Ovary (tissue), 3 donors: ENCODE measurements around the gene C1orf116.
A peak's percentile ranks its signal among the peaks of the same experiment; 100 is the strongest.

Experiments used
- EP300 ChIP-seq: sonication (generic); formaldehyde crosslinking; IDR thresholded peaks from one replicate; pipeline ENCODE4 v1.6.1; 2017; ENCODE audit warnings: antibody characterized with exemption
- POLR2A ChIP-seq: fragments of 450-650 bp; IDR thresholded peaks from one replicate; pipeline ENCODE4 v1.6.1; 2017; ENCODE audit warnings: antibody characterized with exemption, mild to moderate bottlenecking, moderate library complexity
- TF ChIP-seq, protein P1 (sequence below), 3 donors: fragments of 450-650 bp in 2 of 3; fragments of 200-600 bp in 1 of 3; IDR thresholded peaks; one replicate each; pipeline versions ENCODE4 v1.5.1 to v1.8.0; 2016 to 2022; ENCODE audit warnings: antibody characterized with exemption in 3 of 3, mild to moderate bottlenecking in 1 of 3
- donor health status: DM: no; HTN: no; CAD: no.

DNA sequence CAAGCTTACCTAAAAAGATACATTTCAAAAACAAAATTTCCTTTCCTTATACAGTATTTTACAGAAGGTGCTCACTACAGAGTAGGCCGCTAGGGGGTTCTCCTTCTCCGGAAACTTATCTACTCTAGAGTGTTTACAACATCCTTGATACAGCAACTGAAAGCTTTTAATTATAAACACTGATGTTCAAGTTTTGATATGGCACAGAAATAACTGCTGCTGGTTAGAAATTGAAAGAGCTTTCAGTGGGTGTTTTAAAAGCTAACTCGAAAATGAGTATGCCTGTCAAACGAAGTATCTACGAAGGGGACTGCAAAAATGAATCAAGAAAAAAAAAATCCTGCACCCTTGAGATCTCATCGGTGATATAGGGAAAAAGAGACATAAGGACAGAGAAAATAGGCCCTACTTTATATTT, 17.4 kb upstream of the C1orf116 start:
- TF ChIP-seq, protein P1, sequence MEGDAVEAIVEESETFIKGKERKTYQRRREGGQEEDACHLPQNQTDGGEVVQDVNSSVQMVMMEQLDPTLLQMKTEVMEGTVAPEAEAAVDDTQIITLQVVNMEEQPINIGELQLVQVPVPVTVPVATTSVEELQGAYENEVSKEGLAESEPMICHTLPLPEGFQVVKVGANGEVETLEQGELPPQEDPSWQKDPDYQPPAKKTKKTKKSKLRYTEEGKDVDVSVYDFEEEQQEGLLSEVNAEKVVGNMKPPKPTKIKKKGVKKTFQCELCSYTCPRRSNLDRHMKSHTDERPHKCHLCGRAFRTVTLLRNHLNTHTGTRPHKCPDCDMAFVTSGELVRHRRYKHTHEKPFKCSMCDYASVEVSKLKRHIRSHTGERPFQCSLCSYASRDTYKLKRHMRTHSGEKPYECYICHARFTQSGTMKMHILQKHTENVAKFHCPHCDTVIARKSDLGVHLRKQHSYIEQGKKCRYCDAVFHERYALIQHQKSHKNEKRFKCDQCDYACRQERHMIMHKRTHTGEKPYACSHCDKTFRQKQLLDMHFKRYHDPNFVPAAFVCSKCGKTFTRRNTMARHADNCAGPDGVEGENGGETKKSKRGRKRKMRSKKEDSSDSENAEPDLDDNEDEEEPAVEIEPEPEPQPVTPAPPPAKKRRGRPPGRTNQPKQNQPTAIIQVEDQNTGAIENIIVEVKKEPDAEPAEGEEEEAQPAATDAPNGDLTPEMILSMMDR (IDR thresholded peaks at IDR 0.05) = peak; percentile 62 to 78 (median 76)
- TF ChIP-seq EP300 (no peak), POLR2A (no peak)
